ENCODE data around the gene ABTB1.

The ABTB1 gene

DNA sequence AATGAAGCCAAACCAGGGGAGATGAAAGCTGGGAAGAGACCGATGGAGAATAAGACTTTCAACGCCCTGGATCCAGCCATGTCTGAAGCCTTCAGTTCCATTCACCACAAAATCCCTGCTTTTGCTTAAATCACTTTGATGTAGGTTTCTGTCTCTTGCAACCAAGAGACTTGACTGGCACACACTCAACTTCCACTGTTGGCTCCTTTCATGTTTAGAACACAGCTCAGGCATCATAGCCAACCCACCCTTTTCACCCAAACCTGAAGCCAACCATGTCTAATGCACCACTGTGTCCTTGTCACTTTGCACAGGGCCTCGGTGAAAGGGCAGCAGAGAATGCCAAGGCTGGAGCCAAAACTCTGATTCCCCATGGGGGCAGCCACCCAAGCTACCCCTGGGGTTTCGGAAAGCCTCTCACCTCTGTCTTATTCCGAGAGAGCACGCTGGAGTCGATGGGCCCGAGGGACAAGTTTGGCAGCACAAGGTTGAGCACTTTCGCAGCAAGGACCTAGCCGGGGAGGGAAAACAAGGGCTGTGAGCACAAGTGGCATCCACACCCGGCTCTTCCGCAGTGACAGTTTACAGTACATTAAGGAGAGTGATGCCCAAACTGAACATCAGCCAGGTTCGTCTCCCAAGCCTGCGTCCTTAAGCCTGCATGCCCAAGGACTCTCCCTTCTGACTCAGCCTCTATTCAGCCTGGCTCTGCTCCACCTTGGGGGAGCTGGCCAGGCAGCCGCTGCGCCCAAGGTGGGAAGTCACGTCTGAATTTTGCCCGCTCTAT, 37.6 kb downstream of the ABTB1 start:
- no peaks in the 10 kb centered on the region for H3K27me3 ChIP-seq (ENCODE audit: insufficient read depth, poor library complexity, severe bottlenecking)
- no peaks in the 10 kb centered on the region for H3K36me3 ChIP-seq (ENCODE audit: low read depth)
- H3K27ac ChIP-seq (ENCODE audit: poor library complexity, severe bottlenecking) = no peak overlapping the region
- peak; percentile 69; the same call in 2 of the 3 replicates for ATAC-seq (ENCODE audit: low read depth)
- H3K4me3 ChIP-seq (ENCODE audit: severe bottlenecking) = no peak overlapping the region
- TF ChIP-seq, protein P1, sequence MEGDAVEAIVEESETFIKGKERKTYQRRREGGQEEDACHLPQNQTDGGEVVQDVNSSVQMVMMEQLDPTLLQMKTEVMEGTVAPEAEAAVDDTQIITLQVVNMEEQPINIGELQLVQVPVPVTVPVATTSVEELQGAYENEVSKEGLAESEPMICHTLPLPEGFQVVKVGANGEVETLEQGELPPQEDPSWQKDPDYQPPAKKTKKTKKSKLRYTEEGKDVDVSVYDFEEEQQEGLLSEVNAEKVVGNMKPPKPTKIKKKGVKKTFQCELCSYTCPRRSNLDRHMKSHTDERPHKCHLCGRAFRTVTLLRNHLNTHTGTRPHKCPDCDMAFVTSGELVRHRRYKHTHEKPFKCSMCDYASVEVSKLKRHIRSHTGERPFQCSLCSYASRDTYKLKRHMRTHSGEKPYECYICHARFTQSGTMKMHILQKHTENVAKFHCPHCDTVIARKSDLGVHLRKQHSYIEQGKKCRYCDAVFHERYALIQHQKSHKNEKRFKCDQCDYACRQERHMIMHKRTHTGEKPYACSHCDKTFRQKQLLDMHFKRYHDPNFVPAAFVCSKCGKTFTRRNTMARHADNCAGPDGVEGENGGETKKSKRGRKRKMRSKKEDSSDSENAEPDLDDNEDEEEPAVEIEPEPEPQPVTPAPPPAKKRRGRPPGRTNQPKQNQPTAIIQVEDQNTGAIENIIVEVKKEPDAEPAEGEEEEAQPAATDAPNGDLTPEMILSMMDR (IDR thresholded peaks at IDR 0.05; ENCODE audit: poor library complexity, severe bottlenecking) = no peak
- H3K4me1 ChIP-seq (ENCODE audit: insufficient read depth, poor library complexity, severe bottlenecking) = peaks cover 2% of the 10 kb centered on the region
- peak; percentile 29 for DNase-seq (ENCODE audit: low spot score)
- no peaks in the 10 kb centered on the region for H3K9me3 ChIP-seq (ENCODE audit: severe bottlenecking)

DNA sequence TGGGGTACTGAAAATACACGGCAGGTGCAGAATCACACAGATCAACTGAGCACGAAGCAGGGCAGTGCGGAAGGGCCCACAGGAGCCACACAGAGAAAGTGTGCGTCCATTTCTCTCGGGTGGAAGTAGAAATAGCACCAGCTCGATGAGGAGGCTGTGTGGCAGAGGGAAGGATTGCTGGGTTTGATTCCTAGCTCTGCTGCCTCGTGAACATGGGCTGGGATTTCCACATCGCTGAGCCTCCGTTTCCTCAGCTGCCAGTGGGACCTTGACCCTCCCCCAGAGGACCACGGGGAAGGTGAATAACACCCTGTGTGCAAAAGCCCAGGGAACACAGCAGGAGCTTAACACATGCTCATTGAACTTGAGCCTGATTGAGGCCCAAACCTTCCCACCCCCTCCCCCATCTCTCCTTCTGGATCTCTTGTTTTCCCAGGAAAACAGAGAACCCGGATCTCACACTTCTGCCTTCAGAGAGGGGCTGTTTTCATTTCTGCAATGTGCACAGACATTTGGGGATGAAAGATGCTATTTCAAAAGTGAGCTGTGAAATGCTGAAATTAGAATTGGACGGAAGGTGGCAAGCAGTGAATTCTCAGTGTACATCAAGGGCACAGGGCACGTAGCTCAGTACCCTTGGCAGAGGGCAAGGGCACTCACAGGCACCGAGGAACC, 38.4 kb downstream of the ABTB1 start:
- Histone ChIP-seq H3K4me1 (ENCODE audit: insufficient read depth, poor library complexity, severe bottlenecking) (peaks cover 2% of the 10 kb centered on the region), H3K27ac (ENCODE audit: poor library complexity, severe bottlenecking) (no peak overlapping the region), H3K36me3 (ENCODE audit: low read depth) (no peaks in the 10 kb centered on the region)

DNA sequence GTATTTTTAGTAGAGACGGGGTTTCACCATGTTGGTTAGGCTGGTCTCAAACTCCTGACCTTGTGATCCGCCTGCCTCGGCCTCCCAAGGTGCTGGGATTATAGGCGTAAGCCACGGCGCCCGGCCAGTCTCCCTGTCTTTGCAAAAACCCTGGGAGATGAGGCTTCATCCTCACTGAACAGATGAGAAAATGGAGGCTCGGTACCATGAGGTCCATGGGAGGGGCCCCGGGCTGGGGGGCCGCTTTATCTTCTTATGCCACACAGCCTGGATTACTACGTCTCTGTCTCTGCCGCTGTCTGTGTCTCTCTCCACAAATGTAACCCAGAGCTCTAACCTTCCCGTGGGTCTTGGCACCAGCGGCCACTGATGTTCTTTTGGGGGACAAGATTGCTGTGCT, 39.1 kb downstream of the ABTB1 start:
- H3K9me3 ChIP-seq (ENCODE audit: severe bottlenecking) = no peaks in the 10 kb centered on the region
- no peak overlapping the region for H3K27ac ChIP-seq (ENCODE audit: poor library complexity, severe bottlenecking)

More for the DNA sequence above, 38.4 kb downstream of the ABTB1 start:
- ATAC-seq (ENCODE audit: low read depth) (no peak), DNase-seq (ENCODE audit: low spot score) (no peak)
- TF ChIP-seq, protein P1 (IDR thresholded peaks at IDR 0.05; ENCODE audit: poor library complexity, severe bottlenecking) = no peak
- Histone ChIP-seq H3K9me3 (ENCODE audit: severe bottlenecking) (no peaks in the 10 kb centered on the region), H3K27me3 (ENCODE audit: insufficient read depth, poor library complexity, severe bottlenecking) (no peaks in the 10 kb centered on the region), H3K4me3 (ENCODE audit: severe bottlenecking) (no peak overlapping the region)

DNA sequence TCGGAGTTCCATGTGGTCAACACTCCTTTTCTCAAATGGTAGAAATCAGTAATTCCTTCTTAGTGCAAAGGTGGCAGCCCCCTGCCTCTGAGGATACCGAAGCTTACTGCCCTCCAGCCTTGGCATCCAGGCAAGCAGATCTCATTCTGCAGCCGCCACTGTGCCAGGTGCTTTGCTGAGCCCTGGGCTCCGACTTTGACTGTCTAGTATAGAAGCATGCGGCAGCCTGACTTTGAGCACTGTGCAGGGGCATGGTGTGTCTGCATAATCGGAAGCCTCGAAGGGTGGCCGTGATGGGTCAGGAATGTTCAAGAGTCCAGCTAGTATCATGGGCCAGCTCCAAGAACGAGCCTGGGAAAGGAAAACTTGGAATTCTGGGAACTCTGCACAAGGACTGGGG, 39.7 kb downstream of the ABTB1 start:
- no peaks in the 10 kb centered on the region for H3K9me3 ChIP-seq (ENCODE audit: severe bottlenecking)
- H3K27ac ChIP-seq (ENCODE audit: poor library complexity, severe bottlenecking) = no peak overlapping the region
- ATAC-seq (ENCODE audit: low read depth) = no peak
- no peaks in the 10 kb centered on the region for H3K27me3 ChIP-seq (ENCODE audit: insufficient read depth, poor library complexity, severe bottlenecking)
- no peak overlapping the region for H3K4me3 ChIP-seq (ENCODE audit: severe bottlenecking)
- peak; percentile 24 for DNase-seq (ENCODE audit: low spot score)
- TF ChIP-seq, protein P1 (IDR thresholded peaks at IDR 0.05; ENCODE audit: poor library complexity, severe bottlenecking) = no peak
- no peaks in the 10 kb centered on the region for H3K36me3 ChIP-seq (ENCODE audit: low read depth)
- peaks cover 2% of the 10 kb centered on the region for H3K4me1 ChIP-seq (ENCODE audit: insufficient read depth, poor library complexity, severe bottlenecking)

More for the DNA sequence above, 39.1 kb downstream of the ABTB1 start:
- peaks cover 2% of the 10 kb centered on the region for H3K4me1 ChIP-seq (ENCODE audit: insufficient read depth, poor library complexity, severe bottlenecking)
- no peaks in the 10 kb centered on the region for H3K36me3 ChIP-seq (ENCODE audit: low read depth)
- no peak overlapping the region for H3K4me3 ChIP-seq (ENCODE audit: severe bottlenecking)
- H3K27me3 ChIP-seq (ENCODE audit: insufficient read depth, poor library complexity, severe bottlenecking) = no peaks in the 10 kb centered on the region
- TF ChIP-seq, protein P1 (IDR thresholded peaks at IDR 0.05; ENCODE audit: poor library complexity, severe bottlenecking) = no peak
- DNase-seq (ENCODE audit: low spot score) (peak; percentile 29), ATAC-seq (ENCODE audit: low read depth) (no peak)
